HepG2 (cell line): ENCODE measurements around the gene GARIN5A. TPM values are rescaled to one million over a fixed set of nuclear protein-coding genes. Genes with fewer than 3 reads are reported as not detected.

Experiments used
- ATAC-seq: fragments of 200-7000 bp; cut with Tn5 transposase; 3 replicates; pipeline ENCODE4 v1.9.1; 2020; ENCODE audit warnings: mild to moderate bottlenecking, moderate library complexity
- BruUV-seq: library from RNA; stranded (reverse); fragments of 400-500 nt; replicated peaks from 2 replicates; lab custom pipeline; 2021; lab: Mats Ljungman, UMichigan
- CTCF ChIA-PET: fragments of 300-600 bp; formaldehyde crosslinking; extraction: SDS; loops from one replicate; lab custom pipeline; 2021; ENCODE audit warnings: low total read pairs, inconsistent platforms, low intra/inter-chr PET ratio; lab: Yijun Ruan, JAX
- POLR2A ChIA-PET: fragments of 350-600 bp; sonication (Branson Sonifier 250); formaldehyde crosslinking; loops from one replicate; lab custom pipeline; 2020; ENCODE audit warnings: antibody characterized with exemption, inconsistent platforms; lab: Yijun Ruan, JAX
- DNase-seq: peaks from one replicate; pipeline ENCODE4 v3.0.0-alpha.2; 2015; ENCODE audit warnings: low spot score
- FAIRE-seq: peaks from 3 replicates; lab custom pipeline; 2011; peaks lifted over from hg19 to GRCh38; lab: Jason Lieb, UNC
- H2AFZ ChIP-seq: one replicate; pipeline ENCODE4 v1.6.1; 2011; ENCODE audit warnings: low read length, inconsistent platforms
- H3K27ac ChIP-seq: fragments of 300-600 bp; 3 replicates; pipeline ENCODE4 v1.8.0; 2011; ENCODE audit warnings: mixed run types, mild to moderate bottlenecking, mixed read lengths, low read length, inconsistent platforms; ENCODE audit not compliant: insufficient read depth; ENCODE audit errors: extremely low read length
- H3K27me3 ChIP-seq, 2 experiments: fragments of 200-600 bp in 1 of 2; 2 replicates in 1 of 2; 3 replicates in 1 of 2; pipeline versions ENCODE4 v1.6.0 to v1.8.0; 2011; ENCODE audit warnings: low read length in 2 of 2, mild to moderate bottlenecking in 2 of 2, moderate library complexity in 2 of 2, inconsistent platforms in 1 of 2; ENCODE audit not compliant: insufficient read depth in 2 of 2, control insufficient read depth in 1 of 2
- H3K36me3 ChIP-seq, 2 experiments: fragments of 200-600 bp in 1 of 2; replicated peaks in 1 of 2; 2 replicates in 1 of 2; 3 replicates in 1 of 2; pipeline versions ENCODE4 v1.5.1 to v1.8.0; 2011; ENCODE audit warnings: low read length in 2 of 2, inconsistent platforms in 1 of 2; ENCODE audit not compliant: insufficient read depth in 2 of 2, control insufficient read depth in 1 of 2
- H3K4me1 ChIP-seq: 2 replicates; pipeline ENCODE4 v1.5.1; 2012; ENCODE audit warnings: low read length, inconsistent platforms; ENCODE audit not compliant: insufficient read depth
- H3K4me2 ChIP-seq: 2 replicates; pipeline ENCODE4 v1.6.0; 2011; ENCODE audit warnings: low read depth, low read length, inconsistent platforms
- H3K4me3 ChIP-seq, 3 experiments: fragments of 200-600 bp in 1 of 3; sonication (generic), shearing (Covaris generic) in 1 of 3; replicated peaks in 1 of 3; 2 replicates each; pipeline ENCODE4 v1.5.1; 2011 to 2016; ENCODE audit warnings: low read length in 3 of 3, inconsistent platforms in 2 of 3, low read depth in 2 of 3, mild to moderate bottlenecking in 2 of 3, control low read depth in 1 of 3, mixed read lengths in 1 of 3; ENCODE audit not compliant: insufficient read depth in 1 of 3
- H3K79me2 ChIP-seq: one replicate; pipeline ENCODE4 v1.6.1; 2011; ENCODE audit warnings: low read length, inconsistent platforms; ENCODE audit not compliant: insufficient read depth
- H3K9ac ChIP-seq: 2 replicates; pipeline ENCODE4 v1.6.0; 2011; ENCODE audit warnings: mild to moderate bottlenecking, low read depth, low read length, inconsistent platforms; ENCODE audit not compliant: insufficient read depth
- H3K9me3 ChIP-seq: 2 replicates; pipeline ENCODE4 v1.5.1; 2012; ENCODE audit warnings: mild to moderate bottlenecking, low read length
- H4K20me1 ChIP-seq: 2 replicates; pipeline ENCODE4 v1.6.0; 2011; ENCODE audit warnings: inconsistent platforms, mild to moderate bottlenecking, low read length, moderate library complexity; ENCODE audit not compliant: insufficient read depth
- CTCF ChIP-seq: sonication (generic); formaldehyde crosslinking; IDR thresholded peaks from 2 replicates; pipeline ENCODE4 v1.5.0; 2020; ENCODE audit warnings: mild to moderate bottlenecking, missing genetic modification reagents, moderate library complexity
- ZNF414 ChIP-seq: sonication (generic); formaldehyde crosslinking; IDR thresholded peaks from 2 replicates; pipeline ENCODE4 v1.5.0; 2020; ENCODE audit warnings: missing genetic modification reagents
- WGBS: methylation state at CpG from one replicate; pipeline ENCODE4 v1.1.6; 2017; ENCODE audit warnings: low lambda C conversion rate; 5-methylcytosine and 5-hydroxymethylcytosine counted together
- in situ Hi-C: cut with HindIII; loops from 2 replicates; pipeline ENCODE4 v1.10.0; 2017; ENCODE audit warnings: low pct_unique_long_range_greater_than_20kb; ENCODE audit not compliant: extremely low pct_ligation_motif_present
- intact Hi-C: fragments of 100-400 bp; cut with micrococcal nuclease; formaldehyde crosslinking; loops from one replicate; pipeline ENCODE4 v1.10.0; 2022; ENCODE audit not compliant: unreplicated experiment
- polyA plus RNA-seq, 8 experiments: library from polyadenylated mRNA; depleted of rRNA in 3 of 8; stranded (reverse) in 7 of 8; unstranded in 1 of 8; fragments of >200 nt; fragmentation: Illumina TruSeq in 4 of 8; extraction: Trizol in 4 of 8; gene quantifications; 2 replicates each; pipeline versions ENCODE4 v1.2.1 to v1.2.3, GENCODE V29; 2011 to 2016; ENCODE audit warnings: low read depth in 4 of 8, missing spikeins in 1 of 8, mixed read lengths in 1 of 8; ENCODE audit not compliant: insufficient read depth in 1 of 8
- total RNA-seq, 5 experiments: library from RNA; depleted of rRNA; stranded (reverse); fragments of >200 nt; fragmentation: Illumina TruSeq; extraction: Trizol; gene quantifications; 2 replicates each; pipeline ENCODE4 v1.2.3, GENCODE V29; 2016; ENCODE audit warnings: low read depth in 1 of 5
- TF ChIP-seq, protein P1 (sequence below): sonication (generic); formaldehyde crosslinking; IDR thresholded peaks from 2 replicates; pipeline ENCODE4 v1.4.0; 2020; ENCODE audit warnings: missing genetic modification reagents
- TF ChIP-seq, protein P2 (sequence below): sonication (generic); formaldehyde crosslinking; IDR thresholded peaks from 2 replicates; pipeline ENCODE4 v1.4.0; 2020; ENCODE audit warnings: missing genetic modification reagents

Gene GARIN5A
- total and polyA plus RNA-seq, 2 of the 13 experiments (the other 11 are each of a cell fraction or from before 2014, with no cell fraction given), result not detected

GRCh38 chr19:50500060-50500752, 23.6 kb upstream of the GARIN5A start:
- Histone ChIP-seq H3K27me3 (peaks cover 1 to 7% of the 10 kb centered on the region in 2 experiments; a peak in 3 of 5 replicates), H3K4me2 (no peak overlapping the region), H2AFZ (no peak overlapping the region), H4K20me1 (no peaks in the 10 kb centered on the region), H3K9ac (no peak overlapping the region), H3K9me3 (no peaks in the 10 kb centered on the region), H3K36me3 (no peaks in the 10 kb centered on the region), H3K4me1 (peaks cover 11% of the 10 kb centered on the region), H3K4me3 (no peak overlapping the region), H3K27ac (no peak overlapping the region), H3K79me2 (no peaks in the 10 kb centered on the region)
- peak; percentile 55 for ATAC-seq
- ChIA-PET CTCF (no interaction called here), POLR2A (no interaction called here)
- FAIRE-seq, result no peak
- BruUV-seq, result no TSS peak
- intact Hi-C loops (no loop called here), in situ Hi-C loops (no loop called here)
- 36% methylated on average over 12 of the region's 27 CpGs for WGBS
- no peak for DNase-seq
- TF ChIP-seq, protein P1, sequence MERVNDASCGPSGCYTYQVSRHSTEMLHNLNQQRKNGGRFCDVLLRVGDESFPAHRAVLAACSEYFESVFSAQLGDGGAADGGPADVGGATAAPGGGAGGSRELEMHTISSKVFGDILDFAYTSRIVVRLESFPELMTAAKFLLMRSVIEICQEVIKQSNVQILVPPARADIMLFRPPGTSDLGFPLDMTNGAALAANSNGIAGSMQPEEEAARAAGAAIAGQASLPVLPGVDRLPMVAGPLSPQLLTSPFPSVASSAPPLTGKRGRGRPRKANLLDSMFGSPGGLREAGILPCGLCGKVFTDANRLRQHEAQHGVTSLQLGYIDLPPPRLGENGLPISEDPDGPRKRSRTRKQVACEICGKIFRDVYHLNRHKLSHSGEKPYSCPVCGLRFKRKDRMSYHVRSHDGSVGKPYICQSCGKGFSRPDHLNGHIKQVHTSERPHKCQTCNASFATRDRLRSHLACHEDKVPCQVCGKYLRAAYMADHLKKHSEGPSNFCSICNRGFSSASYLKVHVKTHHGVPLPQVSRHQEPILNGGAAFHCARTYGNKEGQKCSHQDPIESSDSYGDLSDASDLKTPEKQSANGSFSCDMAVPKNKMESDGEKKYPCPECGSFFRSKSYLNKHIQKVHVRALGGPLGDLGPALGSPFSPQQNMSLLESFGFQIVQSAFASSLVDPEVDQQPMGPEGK, result peak; percentile 58; the same call in 1 of the 2 replicates
- TF ChIP-seq CTCF (0 out of 2 replicates have a peak, but pooled peaks have one; percentile 19), ZNF414 (CRISPR knock-in tag) (no peak)
- TF ChIP-seq, protein P2, sequence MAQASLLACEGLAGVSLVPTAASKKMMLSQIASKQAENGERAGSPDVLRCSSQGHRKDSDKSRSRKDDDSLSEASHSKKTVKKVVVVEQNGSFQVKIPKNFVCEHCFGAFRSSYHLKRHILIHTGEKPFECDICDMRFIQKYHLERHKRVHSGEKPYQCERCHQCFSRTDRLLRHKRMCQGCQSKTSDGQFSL (CRISPR knock-in tag), result 0 out of 2 replicates have a peak, but pooled peaks have one; percentile 40
